Amygdala (tissue), 56 donors: ENCODE results near the gene LY9.
A peak's percentile ranks its signal among the peaks of the same experiment; 100 is the strongest.

Experiments used
- DNase-seq, 56 donors: peaks; one replicate each; lab custom pipeline; 2025; lab: John Stamatoyannopoulos, UW

Gene LY9, protein sequence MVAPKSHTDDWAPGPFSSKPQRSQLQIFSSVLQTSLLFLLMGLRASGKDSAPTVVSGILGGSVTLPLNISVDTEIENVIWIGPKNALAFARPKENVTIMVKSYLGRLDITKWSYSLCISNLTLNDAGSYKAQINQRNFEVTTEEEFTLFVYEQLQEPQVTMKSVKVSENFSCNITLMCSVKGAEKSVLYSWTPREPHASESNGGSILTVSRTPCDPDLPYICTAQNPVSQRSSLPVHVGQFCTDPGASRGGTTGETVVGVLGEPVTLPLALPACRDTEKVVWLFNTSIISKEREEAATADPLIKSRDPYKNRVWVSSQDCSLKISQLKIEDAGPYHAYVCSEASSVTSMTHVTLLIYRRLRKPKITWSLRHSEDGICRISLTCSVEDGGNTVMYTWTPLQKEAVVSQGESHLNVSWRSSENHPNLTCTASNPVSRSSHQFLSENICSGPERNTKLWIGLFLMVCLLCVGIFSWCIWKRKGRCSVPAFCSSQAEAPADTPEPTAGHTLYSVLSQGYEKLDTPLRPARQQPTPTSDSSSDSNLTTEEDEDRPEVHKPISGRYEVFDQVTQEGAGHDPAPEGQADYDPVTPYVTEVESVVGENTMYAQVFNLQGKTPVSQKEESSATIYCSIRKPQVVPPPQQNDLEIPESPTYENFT

GRCh38 chr1:160795951-160796383 is at the start of gene LY9:
TSS of gene LY9 (plus strand) at chr1:160796174. CDS start at chr1:160796188, 14 bp downstream.
- DNase-seq, result no peak

DNA sequence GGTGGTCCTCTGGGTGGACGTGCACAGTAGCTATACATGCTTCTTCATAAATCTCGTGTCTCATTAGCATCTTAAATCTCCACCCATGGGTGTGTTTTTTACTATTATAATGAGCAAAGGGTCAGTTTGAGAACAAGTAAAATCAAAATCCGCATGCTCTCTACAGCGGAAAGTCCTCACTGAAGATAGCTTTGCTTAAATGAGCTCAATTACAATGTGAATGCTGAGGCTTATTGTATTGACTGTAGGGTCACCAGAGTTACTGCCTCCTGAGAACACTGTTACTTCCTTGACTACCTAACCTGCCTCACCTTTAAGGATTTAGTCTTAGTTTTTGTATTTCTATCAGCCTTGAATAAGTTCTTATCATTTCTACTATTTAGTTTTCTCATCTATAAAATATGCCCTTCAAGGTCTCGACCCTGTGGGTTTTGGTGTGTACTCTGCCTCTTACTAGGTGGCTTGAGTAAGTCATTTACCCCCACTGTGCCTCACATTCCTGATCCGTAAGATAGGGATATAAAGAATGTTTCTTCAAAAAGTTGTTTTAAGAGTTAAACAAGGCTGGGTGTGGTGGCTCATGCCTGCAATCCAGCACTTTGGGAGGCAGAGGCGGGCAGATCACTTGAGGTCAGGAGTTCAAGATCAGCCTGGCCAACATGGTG is 49.0 kb upstream of the LY9 start:
- no peak for DNase-seq

- no peak for DNase-seq
Measured at GRCh38 chr1:160747717-160748116, 48.3 kb upstream of the LY9 start.

GRCh38 chr1:160748181-160748877 is 47.6 kb upstream of the LY9 start:
- DNase-seq, result no peak

DNA sequence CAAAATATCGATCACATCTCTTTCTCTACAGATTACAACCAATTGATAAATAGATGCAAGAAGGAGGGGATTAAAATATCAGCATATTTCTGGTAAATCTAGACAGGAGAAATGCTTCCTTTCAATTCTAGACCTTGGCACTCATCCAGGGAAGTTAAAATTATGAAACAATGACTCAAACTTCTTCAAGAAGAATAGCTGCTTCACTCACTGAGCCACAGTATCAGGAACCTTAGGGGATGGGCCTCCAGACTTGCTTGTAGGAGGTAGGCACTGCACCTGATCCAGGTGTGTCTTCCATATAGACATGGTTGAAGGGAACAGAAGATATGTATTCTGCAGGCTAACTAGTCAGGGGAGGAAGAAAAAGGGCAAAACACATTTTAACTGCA is 47.1 kb upstream of the LY9 start:
- DNase-seq, result no peak

GRCh38 chr1:160750608-160751007 is 45.4 kb upstream of the LY9 start:
- no peak for DNase-seq

GRCh38 chr1:160752406-160752805 is 43.6 kb upstream of the LY9 start:
- DNase-seq, result no peak

DNA sequence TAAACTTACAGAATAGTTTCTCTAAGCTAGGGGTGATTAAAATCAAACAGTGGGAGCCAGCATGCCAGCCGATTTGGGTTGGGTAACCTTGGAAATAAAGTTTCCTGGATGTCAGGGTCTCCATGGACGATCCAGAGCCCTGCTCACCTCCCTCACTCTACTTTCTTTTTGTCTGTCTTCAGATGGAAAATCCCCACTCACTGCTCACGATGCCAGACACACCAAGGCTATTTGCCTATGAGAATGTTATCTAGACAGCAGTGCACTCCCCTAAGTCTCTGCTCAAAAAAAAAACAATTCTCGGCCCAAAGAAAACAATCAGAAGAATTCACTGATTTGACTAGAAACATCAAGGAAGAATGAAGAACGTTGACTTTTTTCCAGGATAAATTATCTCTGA is 43.0 kb upstream of the LY9 start:
- no peak for DNase-seq

DNA sequence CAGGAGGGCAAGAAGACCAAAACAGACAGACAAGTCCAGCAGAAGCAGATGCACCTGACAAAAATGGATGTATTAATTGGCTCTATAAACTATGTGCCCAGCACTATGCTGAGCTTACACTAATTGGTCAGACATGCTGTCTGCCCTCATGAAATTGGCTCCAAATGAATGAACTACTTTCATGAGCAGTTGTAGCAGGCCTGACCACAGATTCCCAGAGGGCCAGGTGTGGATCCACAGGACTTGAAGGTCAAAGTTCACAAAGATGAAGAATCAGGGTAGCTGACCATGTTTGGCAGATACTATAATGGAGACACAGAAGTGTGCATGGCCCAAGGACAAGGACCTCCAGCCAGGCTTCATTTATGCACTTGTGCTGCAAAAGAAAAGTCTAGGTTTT is 42.4 kb upstream of the LY9 start:
- DNase-seq, result no peak

DNA sequence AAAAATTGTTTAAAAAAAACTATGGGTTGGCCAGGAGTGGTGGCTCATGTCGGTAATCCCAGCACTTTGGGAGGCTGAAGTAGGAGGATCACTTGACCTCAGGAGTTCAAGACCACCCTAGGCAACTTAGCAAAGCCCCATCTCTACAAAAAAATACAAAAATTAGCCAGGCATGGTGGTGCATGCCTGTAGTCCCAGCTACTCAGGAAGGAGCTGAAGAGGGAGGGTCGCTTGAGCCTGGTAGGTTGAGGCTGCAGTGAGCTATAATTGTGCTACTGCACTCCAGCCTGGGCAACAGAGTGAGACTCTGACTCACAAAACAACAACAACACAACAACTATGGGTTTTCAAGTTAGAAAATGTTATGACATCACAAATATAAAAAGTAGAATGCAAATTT is 40.5 kb upstream of the LY9 start:
- no peak for DNase-seq

- no peak for DNase-seq
Measured at GRCh38 chr1:160755911-160756848, 39.8 kb upstream of the LY9 start.

DNA sequence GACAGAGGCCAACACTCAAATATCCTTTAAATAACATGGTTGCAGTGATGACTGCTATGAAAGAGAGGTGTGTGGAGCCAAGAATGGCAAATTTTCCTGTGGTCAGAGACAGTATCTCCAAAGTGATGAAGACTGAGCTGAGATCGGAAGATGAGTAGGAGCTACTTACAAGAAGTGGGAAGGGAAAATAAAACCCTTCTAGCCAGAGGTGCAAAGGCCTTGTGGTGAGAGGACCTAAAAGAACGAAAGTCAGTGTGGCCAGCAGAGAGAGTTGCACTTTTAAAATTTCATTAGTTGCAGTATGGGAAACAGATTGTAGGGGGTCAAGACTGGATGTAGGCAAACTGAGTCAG is 39.1 kb upstream of the LY9 start:
- no peak for DNase-seq

DNA sequence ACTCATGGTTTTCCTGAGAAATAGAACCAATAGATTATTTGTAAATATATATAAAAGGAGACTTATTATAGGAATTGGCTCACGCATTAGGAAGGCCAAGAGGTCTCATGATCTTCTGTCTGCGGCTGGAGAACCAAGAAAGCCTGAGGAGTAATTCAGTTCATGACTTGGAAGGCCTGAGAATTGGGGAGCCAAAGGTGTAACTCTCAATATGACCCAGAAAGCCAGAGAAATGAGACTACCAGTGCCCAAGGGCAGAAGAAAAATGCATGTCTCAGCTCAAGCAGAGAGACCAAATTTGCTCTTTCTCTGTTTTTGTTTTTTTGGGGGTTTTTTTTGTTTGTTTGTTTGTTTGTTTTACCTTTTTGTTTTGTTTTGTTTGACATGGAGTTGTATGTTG is 37.5 kb upstream of the LY9 start:
- no peak for DNase-seq

- no peak for DNase-seq
Measured at GRCh38 chr1:160759740-160760139, 36.2 kb upstream of the LY9 start.

- no peak for DNase-seq
Measured at GRCh38 chr1:160761046-160761445, 34.9 kb upstream of the LY9 start.

GRCh38 chr1:160761886-160762285 is 34.1 kb upstream of the LY9 start:
- no peak for DNase-seq

GRCh38 chr1:160763993-160764392 is 32.0 kb upstream of the LY9 start:
- no peak for DNase-seq

GRCh38 chr1:160767395-160768294 is 28.3 kb upstream of the LY9 start:
- no peak for DNase-seq

- DNase-seq, result peak in 2 of 56 donors; percentile 3 to 8
Measured at GRCh38 chr1:160768295-160768657, 27.7 kb upstream of the LY9 start.
